HepG2 (cell line): ENCODE results near the gene PPP2R5C. TPM values are rescaled to one million over a fixed set of nuclear protein-coding genes. Genes with fewer than 3 reads are reported as not detected.
A peak's percentile ranks its signal among the peaks of the same experiment; 100 is the strongest.

Source experiments
- AHR ChIP-seq: IDR thresholded peaks from 2 replicates; pipeline ENCODE4 v1.6.1; 2018; ENCODE audit warnings: missing genetic modification reagents, missing compliant biosample characterization
- BORCS8-MEF2B ChIP-seq: sonication (generic); formaldehyde crosslinking; IDR thresholded peaks from 2 replicates; pipeline ENCODE4 v1.8.0; 2022; ENCODE audit warnings: mild to moderate bottlenecking, missing genetic modification reagents
- BRCA1 ChIP-seq: sonication (generic); formaldehyde crosslinking; IDR thresholded peaks from 2 replicates; pipeline ENCODE4 v1.4.0; 2020; ENCODE audit warnings: missing genetic modification reagents
- EEA1 ChIP-seq: sonication (generic); formaldehyde crosslinking; IDR thresholded peaks from 2 replicates; pipeline ENCODE4 v1.5.1; 2020; ENCODE audit warnings: mild to moderate bottlenecking, missing genetic modification reagents, borderline replicate concordance
- EZH2 ChIP-seq: conservative IDR thresholded peaks from 2 replicates; pipeline ENCODE4 v1.6.1; 2012; ENCODE audit warnings: mild to moderate bottlenecking, low read depth, low read length, moderate library complexity
- GATA4 ChIP-seq: sonication (generic); IDR thresholded peaks from 2 replicates; pipeline ENCODE4 v1.6.1; 2016; ENCODE audit warnings: antibody characterized with exemption, low read depth, borderline replicate concordance
- KLF12 ChIP-seq: sonication (generic); formaldehyde crosslinking; IDR thresholded peaks from 2 replicates; pipeline ENCODE4 v1.4.0; 2020; ENCODE audit warnings: missing genetic modification reagents, borderline replicate concordance
- KLF13 ChIP-seq: sonication (generic); formaldehyde crosslinking; IDR thresholded peaks from 2 replicates; pipeline ENCODE4 v1.4.0; 2020; ENCODE audit warnings: mild to moderate bottlenecking, missing genetic modification reagents
- POLR2G ChIP-seq: fragments of 200-400 bp; formaldehyde crosslinking; IDR thresholded peaks from 2 replicates; pipeline ENCODE4 v1.6.1; 2018; ENCODE audit warnings: mild to moderate bottlenecking, low read depth, low read length, moderate library complexity
- SAFB2 ChIP-seq: sonication (generic); formaldehyde crosslinking; IDR thresholded peaks from 2 replicates; pipeline ENCODE4 v1.5.1; 2020; ENCODE audit warnings: missing genetic modification reagents, low read depth, mild to moderate bottlenecking, borderline replicate concordance
- SOX13 ChIP-seq, 3 experiments: fragments of 450-650 bp in 1 of 3; sonication (generic) in 1 of 3; formaldehyde crosslinking in 1 of 3; IDR thresholded peaks in 2 of 3; conservative IDR thresholded peaks in 1 of 3; 2 replicates each; pipeline versions ENCODE4 v1.5.0 to v1.6.1; 2016 to 2020; ENCODE audit warnings: antibody characterized with exemption in 1 of 3, mild to moderate bottlenecking in 1 of 3, missing compliant biosample characterization in 1 of 3, missing genetic modification reagents in 1 of 3, moderate library complexity in 1 of 3
- TAF15 ChIP-seq: fragments of 200-400 bp; formaldehyde crosslinking; IDR thresholded peaks from one replicate; pipeline ENCODE4 v1.6.1; 2018; ENCODE audit warnings: mild to moderate bottlenecking, low read depth, low read length; ENCODE audit not compliant: poor library complexity, severe bottlenecking
- ZNF350 ChIP-seq: sonication (generic); formaldehyde crosslinking; IDR thresholded peaks from 2 replicates; pipeline ENCODE4 v1.4.0; 2020; ENCODE audit warnings: mild to moderate bottlenecking, low read depth, missing genetic modification reagents, borderline replicate concordance
- ZNF557 ChIP-seq: sonication (generic); formaldehyde crosslinking; IDR thresholded peaks from 2 replicates; pipeline ENCODE4 v1.4.0; 2020; ENCODE audit warnings: missing genetic modification reagents
- ZNF792 ChIP-seq: IDR thresholded peaks from 2 replicates; pipeline ENCODE4 v1.6.1; 2016
- ZSCAN21 ChIP-seq: sonication (generic); formaldehyde crosslinking; IDR thresholded peaks from 2 replicates; pipeline ENCODE4 v1.8.0; 2022; ENCODE audit warnings: mild to moderate bottlenecking, missing genetic modification reagents, moderate library complexity, borderline replicate concordance
- polyA plus RNA-seq, 8 experiments: library from polyadenylated mRNA; depleted of rRNA in 3 of 8; stranded (reverse) in 7 of 8; unstranded in 1 of 8; fragments of >200 nt; fragmentation: Illumina TruSeq in 4 of 8; extraction: Trizol in 4 of 8; gene quantifications; 2 replicates each; pipeline versions ENCODE4 v1.2.1 to v1.2.3, GENCODE V29; 2011 to 2016; ENCODE audit warnings: low read depth in 4 of 8, missing spikeins in 1 of 8, mixed read lengths in 1 of 8; ENCODE audit not compliant: insufficient read depth in 1 of 8
- total RNA-seq, 5 experiments: library from RNA; depleted of rRNA; stranded (reverse); fragments of >200 nt; fragmentation: Illumina TruSeq; extraction: Trizol; gene quantifications; 2 replicates each; pipeline ENCODE4 v1.2.3, GENCODE V29; 2016; ENCODE audit warnings: low read depth in 1 of 5
- TF ChIP-seq, protein P1 (sequence below): sonication (generic); formaldehyde crosslinking; IDR thresholded peaks from 2 replicates; pipeline ENCODE4 v1.8.1; 2023; ENCODE audit warnings: mild to moderate bottlenecking, missing genetic modification reagents
- TF ChIP-seq, protein P2 (sequence below): sonication (generic); formaldehyde crosslinking; conservative IDR thresholded peaks from 2 replicates; pipeline ENCODE4 v1.8.0; 2022; ENCODE audit warnings: mild to moderate bottlenecking, moderate library complexity, missing genetic modification reagents
- TF ChIP-seq, protein P3 (sequence below): sonication (generic); formaldehyde crosslinking; IDR thresholded peaks from 2 replicates; pipeline ENCODE4 v1.4.0; 2020; ENCODE audit warnings: missing genetic modification reagents
- TF ChIP-seq, protein P4 (sequence below): sonication (generic); formaldehyde crosslinking; conservative IDR thresholded peaks from 2 replicates; pipeline ENCODE4 v1.4.0; 2020; ENCODE audit warnings: mild to moderate bottlenecking, missing genetic modification reagents, moderate library complexity

Gene PPP2R5C
- total and polyA plus RNA-seq, 2 of the 13 experiments (the other 11 are each of a cell fraction or from before 2014, with no cell fraction given): 74.3 to 78.5 TPM

DNA sequence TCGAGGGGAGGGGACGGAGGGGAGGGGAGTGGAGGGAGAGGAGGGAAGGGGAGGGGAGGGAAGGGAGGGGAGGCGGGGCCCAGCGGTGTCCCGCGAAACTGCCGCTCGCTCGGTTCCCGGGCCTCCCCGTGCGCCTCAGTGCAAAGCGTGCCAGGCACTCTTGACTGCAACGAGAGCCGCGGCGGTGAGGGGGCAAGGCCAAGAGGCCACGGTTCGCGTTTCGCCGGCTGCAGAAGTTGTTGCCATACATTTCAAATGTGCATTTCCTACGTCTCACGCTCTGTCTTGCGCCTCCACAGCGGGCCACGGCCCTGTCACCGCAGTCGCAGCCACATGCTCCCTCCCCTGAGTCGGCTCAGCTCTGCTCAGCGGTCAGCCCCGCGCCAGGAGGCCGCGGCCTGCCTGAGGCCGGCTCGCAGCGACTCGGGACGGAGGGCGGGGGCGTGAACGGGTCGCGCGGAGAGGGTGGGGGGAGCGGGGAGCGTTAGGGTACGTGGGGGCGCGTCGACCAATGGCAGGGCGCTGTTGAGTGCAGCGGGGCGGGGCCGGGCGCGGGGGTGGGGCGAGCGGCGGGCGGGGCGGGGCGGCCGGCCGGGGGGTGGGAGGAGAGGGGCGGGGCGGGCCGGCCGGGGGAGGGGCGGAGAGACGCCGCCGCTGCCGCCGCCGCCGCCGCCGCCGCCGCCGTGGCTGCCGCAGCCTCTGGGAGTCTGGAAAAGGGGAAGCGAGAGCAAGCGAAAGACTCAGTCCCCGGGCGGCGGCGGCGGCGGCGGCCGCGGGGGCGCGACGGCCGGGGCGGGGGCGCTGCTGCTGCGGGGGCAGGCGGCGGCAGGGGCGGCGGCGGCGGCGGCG is at the start of gene PPP2R5C (continued):
- 0 out of 2 replicates have a peak, but pooled peaks have one; percentile 54 for TF ChIP-seq BORCS8-MEF2B (CRISPR knock-in tag)
- TF ChIP-seq AHR (CRISPR knock-in tag): no peak
- TF ChIP-seq SAFB2: no peak
- TF ChIP-seq BRCA1 (CRISPR knock-in tag): no peak
- TF ChIP-seq, protein P1, sequence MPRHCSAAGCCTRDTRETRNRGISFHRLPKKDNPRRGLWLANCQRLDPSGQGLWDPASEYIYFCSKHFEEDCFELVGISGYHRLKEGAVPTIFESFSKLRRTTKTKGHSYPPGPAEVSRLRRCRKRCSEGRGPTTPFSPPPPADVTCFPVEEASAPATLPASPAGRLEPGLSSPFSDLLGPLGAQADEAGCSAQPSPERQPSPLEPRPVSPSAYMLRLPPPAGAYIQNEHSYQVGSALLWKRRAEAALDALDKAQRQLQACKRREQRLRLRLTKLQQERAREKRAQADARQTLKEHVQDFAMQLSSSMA (CRISPR knock-in tag): no peak
- TF ChIP-seq ZSCAN21 (CRISPR knock-in tag): peak; percentile 38
- TF ChIP-seq ZNF792 (CRISPR knock-in tag): 0 out of 2 replicates have a peak, but pooled peaks have one; percentile 18
- TF ChIP-seq KLF12 (CRISPR knock-in tag): no peak
- TF ChIP-seq ZNF557: peak; percentile 47; the same call in 1 of the 2 replicates
- TF ChIP-seq KLF13 (CRISPR knock-in tag): 0 out of 2 replicates have a peak, but pooled peaks have one; percentile 46
- peak; percentile 43; the same call in 1 of the 2 replicates for TF ChIP-seq POLR2G
- TF ChIP-seq EZH2: no peak
- TF ChIP-seq, protein P2, sequence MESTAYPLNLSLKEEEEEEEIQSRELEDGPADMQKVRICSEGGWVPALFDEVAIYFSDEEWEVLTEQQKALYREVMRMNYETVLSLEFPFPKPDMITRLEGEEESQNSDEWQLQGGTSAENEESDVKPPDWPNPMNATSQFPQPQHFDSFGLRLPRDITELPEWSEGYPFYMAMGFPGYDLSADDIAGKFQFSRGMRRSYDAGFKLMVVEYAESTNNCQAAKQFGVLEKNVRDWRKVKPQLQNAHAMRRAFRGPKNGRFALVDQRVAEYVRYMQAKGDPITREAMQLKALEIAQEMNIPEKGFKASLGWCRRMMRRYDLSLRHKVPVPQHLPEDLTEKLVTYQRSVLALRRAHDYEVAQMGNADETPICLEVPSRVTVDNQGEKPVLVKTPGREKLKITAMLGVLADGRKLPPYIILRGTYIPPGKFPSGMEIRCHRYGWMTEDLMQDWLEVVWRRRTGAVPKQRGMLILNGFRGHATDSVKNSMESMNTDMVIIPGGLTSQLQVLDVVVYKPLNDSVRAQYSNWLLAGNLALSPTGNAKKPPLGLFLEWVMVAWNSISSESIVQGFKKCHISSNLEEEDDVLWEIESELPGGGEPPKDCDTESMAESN: peak; percentile 61
- TF ChIP-seq, protein P3, sequence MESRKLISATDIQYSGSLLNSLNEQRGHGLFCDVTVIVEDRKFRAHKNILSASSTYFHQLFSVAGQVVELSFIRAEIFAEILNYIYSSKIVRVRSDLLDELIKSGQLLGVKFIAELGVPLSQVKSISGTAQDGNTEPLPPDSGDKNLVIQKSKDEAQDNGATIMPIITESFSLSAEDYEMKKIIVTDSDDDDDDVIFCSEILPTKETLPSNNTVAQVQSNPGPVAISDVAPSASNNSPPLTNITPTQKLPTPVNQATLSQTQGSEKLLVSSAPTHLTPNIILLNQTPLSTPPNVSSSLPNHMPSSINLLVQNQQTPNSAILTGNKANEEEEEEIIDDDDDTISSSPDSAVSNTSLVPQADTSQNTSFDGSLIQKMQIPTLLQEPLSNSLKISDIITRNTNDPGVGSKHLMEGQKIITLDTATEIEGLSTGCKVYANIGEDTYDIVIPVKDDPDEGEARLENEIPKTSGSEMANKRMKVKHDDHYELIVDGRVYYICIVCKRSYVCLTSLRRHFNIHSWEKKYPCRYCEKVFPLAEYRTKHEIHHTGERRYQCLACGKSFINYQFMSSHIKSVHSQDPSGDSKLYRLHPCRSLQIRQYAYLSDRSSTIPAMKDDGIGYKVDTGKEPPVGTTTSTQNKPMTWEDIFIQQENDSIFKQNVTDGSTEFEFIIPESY: 0 out of 2 replicates have a peak, but pooled peaks have one; percentile 9
- peak; percentile 49; the same call in 1 of the 2 replicates for TF ChIP-seq EEA1 (CRISPR knock-in tag)
- TF ChIP-seq TAF15: no peak
- TF ChIP-seq GATA4: no peak
- peak; percentile 60; the same call in 1 of the 2 replicates for TF ChIP-seq ZNF350 (CRISPR knock-in tag)
- no peak for TF ChIP-seq SOX13 (IDR thresholded peaks at IDR 0.05)
- TF ChIP-seq SOX13 (CRISPR knock-in tag; conservative IDR thresholded peaks at IDR 0.05 in 1 of 2, IDR thresholded peaks at IDR 0.05 in 1 of 2): no peak
- TF ChIP-seq, protein P4, sequence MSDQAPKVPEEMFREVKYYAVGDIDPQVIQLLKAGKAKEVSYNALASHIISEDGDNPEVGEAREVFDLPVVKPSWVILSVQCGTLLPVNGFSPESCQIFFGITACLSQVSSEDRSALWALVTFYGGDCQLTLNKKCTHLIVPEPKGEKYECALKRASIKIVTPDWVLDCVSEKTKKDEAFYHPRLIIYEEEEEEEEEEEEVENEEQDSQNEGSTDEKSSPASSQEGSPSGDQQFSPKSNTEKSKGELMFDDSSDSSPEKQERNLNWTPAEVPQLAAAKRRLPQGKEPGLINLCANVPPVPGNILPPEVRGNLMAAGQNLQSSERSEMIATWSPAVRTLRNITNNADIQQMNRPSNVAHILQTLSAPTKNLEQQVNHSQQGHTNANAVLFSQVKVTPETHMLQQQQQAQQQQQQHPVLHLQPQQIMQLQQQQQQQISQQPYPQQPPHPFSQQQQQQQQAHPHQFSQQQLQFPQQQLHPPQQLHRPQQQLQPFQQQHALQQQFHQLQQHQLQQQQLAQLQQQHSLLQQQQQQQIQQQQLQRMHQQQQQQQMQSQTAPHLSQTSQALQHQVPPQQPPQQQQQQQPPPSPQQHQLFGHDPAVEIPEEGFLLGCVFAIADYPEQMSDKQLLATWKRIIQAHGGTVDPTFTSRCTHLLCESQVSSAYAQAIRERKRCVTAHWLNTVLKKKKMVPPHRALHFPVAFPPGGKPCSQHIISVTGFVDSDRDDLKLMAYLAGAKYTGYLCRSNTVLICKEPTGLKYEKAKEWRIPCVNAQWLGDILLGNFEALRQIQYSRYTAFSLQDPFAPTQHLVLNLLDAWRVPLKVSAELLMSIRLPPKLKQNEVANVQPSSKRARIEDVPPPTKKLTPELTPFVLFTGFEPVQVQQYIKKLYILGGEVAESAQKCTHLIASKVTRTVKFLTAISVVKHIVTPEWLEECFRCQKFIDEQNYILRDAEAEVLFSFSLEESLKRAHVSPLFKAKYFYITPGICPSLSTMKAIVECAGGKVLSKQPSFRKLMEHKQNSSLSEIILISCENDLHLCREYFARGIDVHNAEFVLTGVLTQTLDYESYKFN (CRISPR knock-in tag): peak; percentile 40; the same call in 1 of the 2 replicates
